ENCODE measurements around the gene RGS12. TPM values are rescaled to one million over a fixed set of nuclear protein-coding genes. Genes with fewer than 3 reads are reported as not detected.

RGS12 gene
- total RNA-seq, 1 donor from 2014 or later: 19.0 TPM

- Mint-ChIP-seq H3K27ac (ENCODE audit: unreplicated experiment) (no peak overlapping the region), H3K27me3 (ENCODE audit: low read depth) (no peaks in the 10 kb centered on the region), H3K9me3 (ENCODE audit: low read depth) (no peaks in the 10 kb centered on the region), H3K4me3 (ENCODE audit: unreplicated experiment) (no peak overlapping the region), H3K36me3 (ENCODE audit: low read depth) (peaks cover 2% of the 10 kb centered on the region), H3K4me1 (ENCODE audit: low read depth) (peaks cover 41% of the 10 kb centered on the region)
- no peak for DNase-seq (ENCODE audit: low spot score)
- no peak for TF ChIP-seq CTCF (IDR thresholded peaks at IDR 0.05)
Measured at GRCh38 chr4:3338976-3339531, 46.2 kb downstream of the RGS12 start.

- Mint-ChIP-seq H3K9me3 (ENCODE audit: low read depth) (no peaks in the 10 kb centered on the region), H3K27ac (ENCODE audit: unreplicated experiment) (no peak overlapping the region), H3K4me3 (ENCODE audit: unreplicated experiment) (no peak overlapping the region), H3K4me1 (ENCODE audit: low read depth) (peaks cover 41% of the 10 kb centered on the region), H3K36me3 (ENCODE audit: low read depth) (peaks cover 2% of the 10 kb centered on the region), H3K27me3 (ENCODE audit: low read depth) (no peaks in the 10 kb centered on the region)
- no peak for TF ChIP-seq CTCF (IDR thresholded peaks at IDR 0.05)
- no peak for DNase-seq (ENCODE audit: low spot score)
Measured at GRCh38 chr4:3339577-3339976, 46.8 kb downstream of the RGS12 start.

- no peak for TF ChIP-seq CTCF (IDR thresholded peaks at IDR 0.05)
- Mint-ChIP-seq H3K36me3 (ENCODE audit: low read depth) (peaks cover 2% of the 10 kb centered on the region), H3K27me3 (ENCODE audit: low read depth) (no peaks in the 10 kb centered on the region), H3K4me1 (ENCODE audit: low read depth) (peaks cover 37% of the 10 kb centered on the region), H3K4me3 (ENCODE audit: unreplicated experiment) (no peak overlapping the region), H3K9me3 (ENCODE audit: low read depth) (no peaks in the 10 kb centered on the region), H3K27ac (ENCODE audit: unreplicated experiment) (no peak overlapping the region)
- DNase-seq (ENCODE audit: low spot score): no peak
Measured at GRCh38 chr4:3340038-3340699, 47.3 kb downstream of the RGS12 start.

GRCh38 chr4:3340700-3341083, 47.9 kb downstream of the RGS12 start:
- Mint-ChIP-seq H3K4me3 (ENCODE audit: unreplicated experiment) (no peak overlapping the region), H3K36me3 (ENCODE audit: low read depth) (peaks cover 2% of the 10 kb centered on the region), H3K4me1 (ENCODE audit: low read depth) (peaks cover 37% of the 10 kb centered on the region), H3K27ac (ENCODE audit: unreplicated experiment) (no peak overlapping the region), H3K27me3 (ENCODE audit: low read depth) (no peaks in the 10 kb centered on the region), H3K9me3 (ENCODE audit: low read depth) (no peaks in the 10 kb centered on the region)
- no peak for DNase-seq (ENCODE audit: low spot score)
- TF ChIP-seq CTCF (IDR thresholded peaks at IDR 0.05): no peak

- H3K4me3 Mint-ChIP-seq (ENCODE audit: unreplicated experiment): peak overlapping the region; percentile 49
- no peaks in the 10 kb centered on the region for H3K9me3 Mint-ChIP-seq (ENCODE audit: low read depth)
- no peak for DNase-seq (ENCODE audit: low spot score)
- H3K27me3 Mint-ChIP-seq (ENCODE audit: low read depth): no peaks in the 10 kb centered on the region
- peak overlapping the region; percentile 92 for H3K27ac Mint-ChIP-seq (ENCODE audit: unreplicated experiment)
- peaks cover 29% of the 10 kb centered on the region for H3K4me1 Mint-ChIP-seq (ENCODE audit: low read depth)
- TF ChIP-seq CTCF (IDR thresholded peaks at IDR 0.05): no peak
- H3K36me3 Mint-ChIP-seq (ENCODE audit: low read depth): peaks cover 2% of the 10 kb centered on the region
Measured at GRCh38 chr4:3341760-3342159, 48.9 kb downstream of the RGS12 start.
